Left ventricle myocardium inferior (tissue), 1 donor: ENCODE data around the gene PERCC1. TPM values are rescaled to one million over a fixed set of nuclear protein-coding genes. Genes with fewer than 3 reads are reported as not detected.
"Not testable (repeated sequence)": the region's sequence is repeated elsewhere in the genome, so short reads cannot be mapped to it uniquely, and the experiment has no call there.

Experiments used
- DNase-seq: peaks from one replicate; pipeline ENCODE4 v3.0.0-alpha.2; 2020
- H3K27ac ChIP-seq: fragments of 200-600 bp; replicated peaks from 2 replicates; pipeline ENCODE4 v1.8.0; 2021
- H3K27me3 ChIP-seq: fragments of 200-600 bp; 2 replicates; pipeline ENCODE4 v1.8.0; 2021; ENCODE audit warnings: low read depth
- H3K36me3 ChIP-seq: fragments of 200-600 bp; 2 replicates; pipeline ENCODE4 v1.8.0; 2021
- H3K4me1 ChIP-seq: fragments of 200-600 bp; 2 replicates; pipeline ENCODE4 v1.8.0; 2021
- H3K4me3 ChIP-seq: fragments of 200-600 bp; 2 replicates; pipeline ENCODE4 v1.8.0; 2021; ENCODE audit warnings: mild to moderate bottlenecking, moderate library complexity
- H3K9me3 ChIP-seq: fragments of 200-600 bp; replicated peaks from 2 replicates; pipeline ENCODE4 v1.8.0; 2021
- intact Hi-C: fragments of 100-400 bp; cut with micrococcal nuclease; formaldehyde crosslinking; loops from one replicate; pipeline ENCODE4 v1.11.0; 2022
- total RNA-seq: library from RNA; stranded (reverse); fragmentation: NEBNext Ultra II Directional; extraction: Animal tissue kit (Norgen Biotek cat#: 25700); gene quantifications from one replicate; pipeline ENCODE4 v1.2.1, GENCODE V29; 2021
- TF ChIP-seq, protein P1 (sequence below): fragments of 200-600 bp; IDR thresholded peaks from 2 replicates; pipeline ENCODE4 v1.8.0; 2021; ENCODE audit warnings: antibody characterized with exemption, mild to moderate bottlenecking, borderline replicate concordance
- donor health status: DM: no; HTN: yes; CAD: no; lungs with severe emphysema.

PERCC1 gene
- total RNA-seq, 1 donor from 2014 or later, result not detected

DNA sequence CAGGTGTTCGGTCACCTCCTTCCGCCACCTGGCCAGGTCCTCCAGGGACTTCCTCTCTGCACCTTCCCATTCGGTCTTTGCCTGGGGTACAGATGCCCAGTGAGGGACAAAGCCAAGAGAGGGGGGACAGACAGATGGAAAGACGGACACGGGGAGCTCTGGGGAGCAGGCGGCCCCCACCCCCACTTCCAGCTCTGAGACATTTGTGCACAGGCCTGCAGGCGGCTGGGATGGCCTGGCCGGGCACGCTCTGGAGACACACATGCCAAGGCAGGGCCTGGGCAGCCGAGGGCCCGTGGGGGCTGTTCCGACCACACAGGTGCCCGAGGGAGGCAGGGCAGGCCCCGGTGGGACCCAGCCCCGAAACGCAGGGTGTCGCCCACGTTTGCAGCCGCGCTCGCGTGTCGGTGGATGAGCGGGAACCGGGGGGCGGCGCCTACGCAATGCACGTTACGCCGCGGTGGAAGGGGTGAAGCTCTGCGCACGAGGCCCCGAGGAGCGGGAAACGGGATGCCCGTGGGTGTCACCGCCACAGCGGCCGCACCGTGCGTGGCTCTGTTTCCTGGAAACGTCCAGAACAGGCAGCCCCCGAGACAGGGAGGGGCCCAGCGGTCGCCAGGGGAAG lies 6.0 kb downstream of the PERCC1 start:
- TF ChIP-seq, protein P1, sequence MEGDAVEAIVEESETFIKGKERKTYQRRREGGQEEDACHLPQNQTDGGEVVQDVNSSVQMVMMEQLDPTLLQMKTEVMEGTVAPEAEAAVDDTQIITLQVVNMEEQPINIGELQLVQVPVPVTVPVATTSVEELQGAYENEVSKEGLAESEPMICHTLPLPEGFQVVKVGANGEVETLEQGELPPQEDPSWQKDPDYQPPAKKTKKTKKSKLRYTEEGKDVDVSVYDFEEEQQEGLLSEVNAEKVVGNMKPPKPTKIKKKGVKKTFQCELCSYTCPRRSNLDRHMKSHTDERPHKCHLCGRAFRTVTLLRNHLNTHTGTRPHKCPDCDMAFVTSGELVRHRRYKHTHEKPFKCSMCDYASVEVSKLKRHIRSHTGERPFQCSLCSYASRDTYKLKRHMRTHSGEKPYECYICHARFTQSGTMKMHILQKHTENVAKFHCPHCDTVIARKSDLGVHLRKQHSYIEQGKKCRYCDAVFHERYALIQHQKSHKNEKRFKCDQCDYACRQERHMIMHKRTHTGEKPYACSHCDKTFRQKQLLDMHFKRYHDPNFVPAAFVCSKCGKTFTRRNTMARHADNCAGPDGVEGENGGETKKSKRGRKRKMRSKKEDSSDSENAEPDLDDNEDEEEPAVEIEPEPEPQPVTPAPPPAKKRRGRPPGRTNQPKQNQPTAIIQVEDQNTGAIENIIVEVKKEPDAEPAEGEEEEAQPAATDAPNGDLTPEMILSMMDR, result no peak
- DNase-seq, result no peak
- Histone ChIP-seq H3K4me3 (no peak overlapping the region), H3K27me3 (no peaks in the 10 kb centered on the region), H3K4me1 (peaks cover 2% of the 10 kb centered on the region), H3K27ac (no peak overlapping the region), H3K36me3 (no peaks in the 10 kb centered on the region), H3K9me3 (no peaks in the 10 kb centered on the region)
- intact Hi-C loops, result no loop called here

DNA sequence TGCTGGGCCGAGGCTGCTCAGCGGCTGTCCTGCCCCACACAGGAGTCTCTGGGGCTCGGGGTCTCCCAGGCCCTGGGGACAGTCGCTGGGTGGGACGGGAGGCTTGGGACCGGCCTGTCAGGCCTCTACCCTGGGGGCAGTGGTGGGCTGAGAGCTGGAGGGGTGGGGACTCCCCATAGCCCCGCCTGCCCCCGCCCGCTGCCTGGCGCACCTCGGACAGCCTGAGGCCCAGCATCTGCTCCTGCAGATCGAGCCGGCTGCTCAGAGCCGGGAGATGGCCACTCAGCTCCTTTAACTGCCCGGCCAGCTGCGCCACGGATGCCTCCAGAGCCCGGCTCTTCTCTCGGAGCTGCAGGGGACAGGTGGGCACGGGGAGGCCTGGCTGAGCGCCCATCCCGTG lies 6.7 kb downstream of the PERCC1 start:
- H3K36me3 ChIP-seq, result no peaks in the 10 kb centered on the region
- TF ChIP-seq, protein P1, result no peak
- no peaks in the 10 kb centered on the region for H3K27me3 ChIP-seq
- H3K27ac ChIP-seq, result no peak overlapping the region
- H3K4me3 ChIP-seq, result no peak overlapping the region
- intact Hi-C loops, result no loop called here
- no peaks in the 10 kb centered on the region for H3K9me3 ChIP-seq
- no peak for DNase-seq
- no peaks in the 10 kb centered on the region for H3K4me1 ChIP-seq

DNA sequence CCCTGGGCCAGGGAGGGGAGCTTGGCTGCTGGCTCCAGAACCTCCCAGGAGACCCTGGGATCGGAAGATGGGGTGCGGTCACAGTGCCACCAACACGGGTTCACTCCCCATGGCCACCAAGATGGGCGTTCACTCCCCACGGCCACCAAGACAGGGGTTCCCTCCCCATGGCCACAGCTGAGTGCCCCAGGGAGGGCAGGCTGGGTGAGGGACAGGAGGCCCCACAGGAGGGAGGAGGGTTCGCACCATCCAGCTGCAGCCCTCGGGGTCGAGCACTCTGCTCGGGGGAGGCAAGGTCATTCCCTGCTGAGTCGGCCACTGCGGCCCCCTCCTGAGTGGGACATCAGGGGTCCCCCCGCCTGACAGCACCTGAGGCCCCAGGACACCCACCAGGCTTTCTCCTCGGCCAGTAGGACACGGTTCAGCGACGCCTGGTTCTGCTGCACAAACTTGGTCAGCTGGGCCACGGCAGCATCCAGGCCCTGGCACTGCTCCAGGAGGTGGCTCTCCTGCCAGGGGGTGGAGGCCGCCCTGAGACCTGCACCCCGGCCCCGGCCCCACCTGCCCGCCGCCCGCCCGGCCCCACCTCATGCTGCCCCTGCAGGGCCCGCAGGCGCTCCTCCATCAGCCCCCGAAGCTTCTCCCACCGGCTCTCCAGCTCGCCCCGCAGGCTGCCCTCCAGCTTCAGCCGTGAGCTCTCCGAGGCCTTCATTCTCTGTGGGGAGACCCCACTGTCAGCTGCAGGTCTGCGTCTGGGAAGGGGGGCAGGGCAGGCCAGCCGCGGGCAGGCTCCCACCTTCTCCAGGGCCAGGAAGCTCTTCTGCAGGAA lies 7.6 kb downstream of the PERCC1 start:
- Histone ChIP-seq H3K4me1 (no peaks in the 10 kb centered on the region), H3K27ac (no peak overlapping the region), H3K27me3 (no peaks in the 10 kb centered on the region), H3K36me3 (no peaks in the 10 kb centered on the region), H3K9me3 (no peaks in the 10 kb centered on the region), H3K4me3 (no peak overlapping the region)
- TF ChIP-seq, protein P1, result no peak
- intact Hi-C loops, result no loop called here
- DNase-seq, result no peak

DNA sequence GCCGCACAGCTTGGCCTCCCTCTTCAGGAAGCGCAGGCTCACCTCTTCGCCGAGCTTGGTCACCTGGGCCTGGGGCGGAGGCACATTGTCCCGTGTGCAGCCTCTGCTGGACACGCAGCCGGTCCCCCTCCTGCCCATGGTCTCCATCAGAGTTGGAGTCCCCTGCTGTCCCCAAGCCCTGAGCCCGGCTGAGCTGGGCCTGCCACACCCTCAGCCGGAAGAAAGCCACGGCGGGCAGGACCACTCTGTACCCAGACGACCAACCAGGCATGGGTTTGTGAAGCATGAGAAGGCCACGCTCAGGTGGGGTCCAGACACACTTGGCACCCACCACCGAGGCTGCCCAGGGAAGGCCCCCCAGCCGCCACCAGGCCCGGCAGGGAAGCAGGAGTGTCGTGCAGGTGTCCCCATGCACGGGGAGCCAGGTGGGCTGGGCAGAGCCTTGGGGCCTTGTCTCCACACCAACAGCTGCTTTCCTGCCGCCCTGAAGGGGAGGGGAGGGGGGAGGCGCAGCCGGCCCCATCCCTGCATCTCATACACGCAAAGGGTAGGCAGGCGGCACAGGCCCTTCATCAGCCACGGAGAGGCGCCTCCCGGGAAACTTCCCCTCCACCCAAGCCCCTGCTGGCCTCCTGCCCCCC lies 8.3 kb downstream of the PERCC1 start:
- H3K27me3 ChIP-seq, result no peaks in the 10 kb centered on the region
- H3K27ac ChIP-seq, result no peak overlapping the region
- no peak for DNase-seq
- H3K4me1 ChIP-seq, result no peaks in the 10 kb centered on the region
- H3K9me3 ChIP-seq, result no peaks in the 10 kb centered on the region
- H3K36me3 ChIP-seq, result no peaks in the 10 kb centered on the region
- TF ChIP-seq, protein P1, result no peak
- H3K4me3 ChIP-seq, result no peak overlapping the region
- intact Hi-C loops, result no loop called here

DNA sequence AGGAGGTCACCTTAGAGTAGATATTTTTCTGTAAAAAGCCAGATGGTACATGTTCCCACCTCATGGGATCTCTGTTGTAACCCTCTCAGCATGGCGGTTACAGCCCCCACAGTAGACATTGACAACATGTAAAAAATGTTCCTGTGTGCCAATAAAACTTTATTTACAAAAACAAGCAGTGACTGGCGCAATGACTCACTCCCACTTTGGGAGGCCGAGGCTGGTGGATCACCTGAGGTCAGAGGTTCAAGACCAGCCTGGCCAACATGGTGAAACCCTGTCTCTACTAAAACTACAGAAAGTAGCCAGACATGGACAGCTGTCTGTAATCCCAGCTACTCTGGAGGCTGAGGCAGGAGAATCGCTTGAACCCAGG lies 8.8 kb downstream of the PERCC1 start:
- H3K36me3 ChIP-seq, H3K27me3 ChIP-seq, intact Hi-C loops, H3K9me3 ChIP-seq, H3K4me3 ChIP-seq, H3K27ac ChIP-seq, H3K4me1 ChIP-seq, DNase-seq: not testable (repeated sequence)

DNA sequence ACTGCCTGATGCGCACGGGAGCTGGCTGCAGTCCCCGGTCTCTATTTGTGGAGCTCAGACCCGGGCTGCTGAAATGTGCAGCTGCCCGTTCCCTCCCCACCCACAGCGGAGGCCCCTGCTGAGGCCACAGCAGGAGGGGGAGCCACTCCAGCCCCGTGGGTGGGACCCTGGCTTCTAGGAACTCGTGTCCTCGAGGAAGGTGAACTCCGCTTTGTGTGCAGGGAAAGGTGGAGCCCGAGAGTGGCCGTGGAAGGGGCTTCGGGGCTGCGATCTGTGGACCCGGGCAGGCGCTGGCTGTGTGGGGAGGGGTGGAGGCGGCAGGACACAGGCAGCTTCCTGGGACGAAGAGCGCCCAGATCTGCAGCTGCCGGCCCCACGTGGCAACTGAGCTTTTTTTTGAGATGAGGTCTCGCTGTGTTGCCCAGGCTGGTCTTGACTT lies 10.5 kb downstream of the PERCC1 start:
- peaks cover 13% of the 10 kb centered on the region for H3K36me3 ChIP-seq
- no peak for DNase-seq
- H3K4me3 ChIP-seq, result no peak overlapping the region
- no peaks in the 10 kb centered on the region for H3K4me1 ChIP-seq
- H3K27me3 ChIP-seq, result no peaks in the 10 kb centered on the region
- TF ChIP-seq, protein P1, result no peak
- intact Hi-C loops, result no loop called here
- H3K27ac ChIP-seq, result no peak overlapping the region
- H3K9me3 ChIP-seq, result no peaks in the 10 kb centered on the region
